GM21360 (cell line): ENCODE results near the gene TTL.
A peak's percentile ranks its signal among the peaks of the same experiment; 100 is the strongest.

Experiments
- ATAC-seq: cut with Tn5 transposase; IDR thresholded peaks from one replicate; pipeline ENCODE4 v1.9.1; 2021; ENCODE audit warnings: mild to moderate bottlenecking, moderate library complexity; ENCODE audit not compliant: unreplicated experiment

Gene TTL

GRCh38 chr2:112580084-112580483 lies 98.1 kb downstream of the TTL start:
- ATAC-seq: no peak

GRCh38 chr2:112582314-112582746 lies 100.4 kb downstream of the TTL start:
- no peak for ATAC-seq

- ATAC-seq: no peak
Observed at GRCh38 chr2:112583497-112584133, 101.7 kb downstream of the TTL start.

- peak; percentile 70 for ATAC-seq
Observed at GRCh38 chr2:112584134-112584890, 102.4 kb downstream of the TTL start, which contains the start of gene CHCHD5. Gene CHCHD5 (plus strand): TSS chr2:112584609. CDS start chr2:112584648, 39 bp downstream.

GRCh38 chr2:112584891-112585250 lies 102.9 kb downstream of the TTL start:
- no peak for ATAC-seq

GRCh38 chr2:112585400-112585799 lies 103.4 kb downstream of the TTL start:
- ATAC-seq: no peak

GRCh38 chr2:112585873-112586464 lies 104.0 kb downstream of the TTL start:
- no peak for ATAC-seq

GRCh38 chr2:112588611-112589045 lies 106.7 kb downstream of the TTL start:
- no peak for ATAC-seq
